ENCODE data around the gene ADAM12.
"Not testable (repeated sequence)": the region's sequence is repeated elsewhere in the genome, so short reads cannot be mapped to it uniquely, and the experiment has no call there.

ADAM12 gene

GRCh38 chr10:126196281-126196680 lies 192.0 kb downstream of the ADAM12 start:
- H3K27ac Mint-ChIP-seq (ENCODE audit: low read depth), result no peak overlapping the region
- H3K4me1 Mint-ChIP-seq, result no peaks in the 10 kb centered on the region
- no peak overlapping the region for H3K4me3 Mint-ChIP-seq
- H3K9me3 Mint-ChIP-seq, result peaks cover 9% of the 10 kb centered on the region
- H3K36me3 Mint-ChIP-seq (ENCODE audit: insufficient read depth), result peaks cover 2% of the 10 kb centered on the region
- H3K27me3 Mint-ChIP-seq, result no peaks in the 10 kb centered on the region
- ATAC-seq (replicated peaks; ENCODE audit: extremely low read depth, poor library complexity, severe bottlenecking), result no peak
- no peak for DNase-seq (ENCODE audit: low spot score in 2 of 2)

DNA sequence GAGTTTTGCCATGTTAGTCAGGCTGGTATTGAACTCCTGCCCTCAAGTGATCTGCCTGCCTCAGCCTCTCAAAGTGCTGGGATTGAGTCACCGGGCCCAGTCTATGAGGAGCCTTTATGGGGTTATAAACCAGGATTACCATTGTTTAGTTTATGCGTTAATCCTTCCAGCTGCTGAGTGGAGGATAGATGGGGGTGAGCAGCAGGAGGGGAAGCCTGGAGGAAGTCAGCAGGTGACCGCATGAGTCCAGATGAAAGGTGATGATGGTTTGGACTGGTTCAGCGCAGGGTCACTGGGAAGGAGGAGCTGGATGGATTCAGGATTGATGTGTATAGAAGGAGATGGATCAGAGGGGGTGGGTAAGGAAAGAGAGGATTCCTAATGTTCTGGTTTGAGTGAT lies 197.1 kb downstream of the ADAM12 start:
- H3K27ac Mint-ChIP-seq (ENCODE audit: low read depth), result no peak overlapping the region
- ATAC-seq (replicated peaks; ENCODE audit: extremely low read depth, poor library complexity, severe bottlenecking) (no peak), DNase-seq (ENCODE audit: low spot score in 2 of 2) (no peak)
- H3K4me1 Mint-ChIP-seq, result no peaks in the 10 kb centered on the region
- H3K4me3 Mint-ChIP-seq, result no peak overlapping the region
- H3K27me3 Mint-ChIP-seq, result no peaks in the 10 kb centered on the region
- H3K36me3 Mint-ChIP-seq (ENCODE audit: insufficient read depth), result peaks cover 2% of the 10 kb centered on the region
- peaks cover 6% of the 10 kb centered on the region for H3K9me3 Mint-ChIP-seq

DNA sequence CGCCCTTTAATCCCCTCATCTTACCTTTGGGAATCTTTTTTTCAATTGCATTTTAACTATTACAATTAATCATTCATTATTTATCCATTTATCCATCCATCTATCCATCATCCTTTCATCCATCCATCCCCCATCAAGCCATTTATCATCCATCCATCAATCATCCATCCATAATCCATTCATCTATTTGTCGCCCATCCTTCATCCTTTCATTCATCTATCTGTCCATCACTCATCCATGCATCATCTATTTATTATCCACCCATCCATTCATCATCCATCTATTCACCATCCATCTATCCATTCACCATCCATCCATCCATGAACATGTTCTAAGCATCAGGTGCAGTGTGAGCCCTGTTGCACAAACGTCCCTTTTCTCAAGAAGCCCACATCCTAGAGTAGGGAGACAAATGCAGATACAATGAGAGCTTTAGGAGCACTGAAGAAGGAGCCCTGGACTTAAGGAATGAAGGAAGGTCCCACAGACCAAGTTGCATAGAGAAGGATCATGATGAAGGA lies 199.5 kb downstream of the ADAM12 start:
- Mint-ChIP-seq H3K4me3 (no peak overlapping the region), H3K36me3 (ENCODE audit: insufficient read depth) (peaks cover 2% of the 10 kb centered on the region), H3K9me3 (peaks cover 6% of the 10 kb centered on the region), H3K27me3 (no peaks in the 10 kb centered on the region), H3K27ac (ENCODE audit: low read depth) (no peak overlapping the region), H3K4me1 (no peaks in the 10 kb centered on the region)
- no peak for DNase-seq (ENCODE audit: low spot score in 2 of 2)
- ATAC-seq (replicated peaks; ENCODE audit: extremely low read depth, poor library complexity, severe bottlenecking), result no peak

DNA sequence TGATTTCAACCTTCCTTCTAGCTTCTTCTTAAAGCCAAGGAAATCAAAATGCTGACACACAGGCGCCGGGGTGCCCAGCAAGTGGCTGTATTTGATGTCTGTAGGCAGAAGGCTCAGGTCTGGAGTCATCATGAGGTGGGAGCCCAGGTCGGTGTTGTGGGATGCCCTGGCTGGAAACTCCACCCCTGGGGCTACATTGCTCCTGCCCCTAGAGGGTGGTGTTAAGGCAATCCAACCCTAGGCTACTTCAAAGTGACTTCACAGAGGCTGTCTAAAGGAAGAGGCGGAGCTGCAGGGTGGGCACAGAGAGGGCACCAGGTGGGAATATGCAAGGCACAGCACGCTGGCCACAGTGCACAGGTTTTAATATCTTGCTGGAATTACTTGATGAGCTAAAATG lies 200.9 kb downstream of the ADAM12 start:
- Mint-ChIP-seq H3K36me3 (ENCODE audit: insufficient read depth) (peaks cover 2% of the 10 kb centered on the region), H3K4me1 (no peaks in the 10 kb centered on the region), H3K9me3 (peaks cover 6% of the 10 kb centered on the region), H3K27me3 (no peaks in the 10 kb centered on the region), H3K4me3 (no peak overlapping the region), H3K27ac (ENCODE audit: low read depth) (no peak overlapping the region)
- ATAC-seq (replicated peaks; ENCODE audit: extremely low read depth, poor library complexity, severe bottlenecking) (no peak), DNase-seq (ENCODE audit: low spot score in 2 of 2) (no peak)

DNA sequence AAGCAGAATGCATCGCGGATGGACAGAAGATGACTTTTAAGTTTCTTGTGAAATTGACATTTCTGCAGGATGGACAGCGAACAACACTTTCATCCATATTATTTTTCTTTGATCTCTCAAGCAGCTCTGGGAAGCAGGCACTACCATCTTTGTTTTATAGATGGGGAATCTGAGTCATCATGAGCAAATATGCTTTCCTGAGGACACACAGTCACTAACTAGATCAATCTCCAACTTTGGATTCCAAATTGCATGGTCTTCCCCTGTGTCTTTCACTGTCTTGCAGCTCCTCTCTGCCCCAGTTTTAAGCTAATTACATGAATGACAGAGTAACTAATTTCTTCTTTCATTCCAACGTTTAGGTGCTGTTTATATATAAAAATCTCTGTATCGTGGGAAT lies 201.5 kb downstream of the ADAM12 start:
- Mint-ChIP-seq H3K27me3 (no peaks in the 10 kb centered on the region), H3K9me3 (peaks cover 6% of the 10 kb centered on the region), H3K36me3 (ENCODE audit: insufficient read depth) (peaks cover 2% of the 10 kb centered on the region), H3K4me3 (no peak overlapping the region), H3K27ac (ENCODE audit: low read depth) (no peak overlapping the region), H3K4me1 (no peaks in the 10 kb centered on the region)
- ATAC-seq (replicated peaks; ENCODE audit: extremely low read depth, poor library complexity, severe bottlenecking) (no peak), DNase-seq (ENCODE audit: low spot score in 2 of 2) (no peak)

DNA sequence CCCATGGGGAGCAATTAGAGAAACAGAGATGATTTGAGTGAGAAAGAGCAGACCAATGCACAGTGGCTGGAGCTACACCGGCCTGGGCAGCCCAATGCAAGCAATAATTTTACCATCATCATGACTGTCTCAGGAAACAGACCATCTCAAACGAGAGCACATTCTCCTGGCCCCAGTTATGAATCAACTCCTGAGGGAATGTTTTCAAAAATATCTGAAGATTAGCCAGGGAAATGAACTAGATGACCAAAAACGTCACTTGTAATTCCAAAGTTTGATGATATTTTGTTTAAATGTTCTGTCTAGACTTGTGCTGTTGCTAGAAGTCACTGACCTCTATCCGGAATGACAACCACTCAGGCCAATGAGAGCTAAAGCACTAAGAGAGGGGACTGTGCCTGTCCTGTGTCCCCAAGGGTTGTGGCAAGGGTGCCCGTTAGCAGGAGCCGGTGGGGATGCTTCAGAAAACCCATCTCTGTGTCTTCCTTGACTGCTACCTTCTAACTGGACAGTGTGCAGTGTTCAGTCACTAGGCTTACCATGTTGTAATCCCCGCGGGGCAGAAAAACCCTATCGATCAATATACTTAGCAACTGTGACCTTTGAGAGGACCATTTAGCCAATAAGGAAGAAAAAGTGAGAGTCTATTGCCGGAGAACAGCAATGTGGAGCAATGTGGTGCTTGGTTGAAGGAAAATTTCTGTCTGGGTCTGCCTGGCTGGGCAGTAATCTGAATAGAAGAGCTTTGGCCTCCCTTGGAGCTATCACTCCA lies 202.4 kb downstream of the ADAM12 start:
- ATAC-seq (replicated peaks; ENCODE audit: extremely low read depth, poor library complexity, severe bottlenecking) (no peak), DNase-seq (ENCODE audit: low spot score in 2 of 2) (no peak)
- Mint-ChIP-seq H3K4me3 (no peak overlapping the region), H3K27me3 (no peaks in the 10 kb centered on the region), H3K4me1 (no peaks in the 10 kb centered on the region), H3K27ac (ENCODE audit: low read depth) (no peak overlapping the region), H3K9me3 (peaks cover 6% of the 10 kb centered on the region), H3K36me3 (ENCODE audit: insufficient read depth) (no peaks in the 10 kb centered on the region)

- Mint-ChIP-seq H3K4me1 (no peaks in the 10 kb centered on the region), H3K27me3 (no peaks in the 10 kb centered on the region), H3K4me3 (no peak overlapping the region), H3K9me3 (no peaks in the 10 kb centered on the region), H3K36me3 (ENCODE audit: insufficient read depth) (no peaks in the 10 kb centered on the region), H3K27ac (ENCODE audit: low read depth) (no peak overlapping the region)
- DNase-seq (ENCODE audit: low spot score in 2 of 2), result no peak
- no peak for ATAC-seq (replicated peaks; ENCODE audit: extremely low read depth, poor library complexity, severe bottlenecking)
Measured at GRCh38 chr10:126181626-126182025, 206.7 kb downstream of the ADAM12 start.

- Mint-ChIP-seq H3K27ac (ENCODE audit: low read depth) (no peak overlapping the region), H3K27me3 (no peaks in the 10 kb centered on the region), H3K9me3 (no peaks in the 10 kb centered on the region), H3K36me3 (ENCODE audit: insufficient read depth) (no peaks in the 10 kb centered on the region), H3K4me1 (no peaks in the 10 kb centered on the region), H3K4me3 (no peak overlapping the region)
- ATAC-seq (replicated peaks; ENCODE audit: extremely low read depth, poor library complexity, severe bottlenecking) (no peak), DNase-seq (ENCODE audit: low spot score in 2 of 2) (no peak)
Measured at GRCh38 chr10:126179637-126180036, 208.6 kb downstream of the ADAM12 start.

DNA sequence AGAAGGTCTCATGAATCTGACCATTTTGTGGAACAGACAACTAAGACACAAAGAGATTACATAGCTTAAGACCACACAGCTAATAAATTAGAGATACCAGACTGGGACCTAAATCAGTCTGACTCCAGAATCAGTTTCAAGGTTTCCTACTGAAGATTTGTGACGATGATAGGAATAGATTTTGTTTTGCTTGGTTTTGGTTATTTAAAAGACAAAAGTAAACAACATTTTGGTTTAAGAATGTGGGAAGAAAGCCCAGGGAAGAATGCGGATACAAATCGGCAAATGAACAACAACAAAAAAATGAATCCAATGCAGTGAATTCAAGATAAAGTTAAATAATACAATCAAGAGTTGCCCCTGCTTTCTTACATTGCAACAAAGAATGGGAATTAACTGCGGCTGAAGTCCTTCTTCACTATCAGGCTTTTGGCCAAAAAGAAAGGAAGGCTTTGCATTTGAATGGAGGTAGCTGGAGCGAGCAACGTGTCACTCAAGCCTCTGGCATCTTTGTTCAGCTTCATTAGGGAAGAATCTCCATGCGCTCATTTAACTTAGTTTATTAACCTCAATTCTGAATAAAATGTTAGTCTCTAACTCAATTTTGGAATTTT lies 210.8 kb downstream of the ADAM12 start:
- DNase-seq (ENCODE audit: low spot score in 2 of 2) (no peak), ATAC-seq (replicated peaks; ENCODE audit: extremely low read depth, poor library complexity, severe bottlenecking) (no peak)
- Mint-ChIP-seq H3K9me3 (no peaks in the 10 kb centered on the region), H3K4me1 (no peaks in the 10 kb centered on the region), H3K27me3 (no peaks in the 10 kb centered on the region), H3K4me3 (no peak overlapping the region), H3K27ac (ENCODE audit: low read depth) (no peak overlapping the region), H3K36me3 (ENCODE audit: insufficient read depth) (no peaks in the 10 kb centered on the region)

GRCh38 chr10:126175641-126176262 lies 212.5 kb downstream of the ADAM12 start:
- no peak for ATAC-seq (replicated peaks; ENCODE audit: extremely low read depth, poor library complexity, severe bottlenecking)
- Mint-ChIP-seq H3K27me3 (no peaks in the 10 kb centered on the region), H3K4me1 (no peaks in the 10 kb centered on the region), H3K9me3 (no peaks in the 10 kb centered on the region), H3K27ac (ENCODE audit: low read depth) (no peak overlapping the region), H3K36me3 (ENCODE audit: insufficient read depth) (no peaks in the 10 kb centered on the region), H3K4me3 (no peak overlapping the region)
- no peak for DNase-seq (ENCODE audit: low spot score in 2 of 2)

DNA sequence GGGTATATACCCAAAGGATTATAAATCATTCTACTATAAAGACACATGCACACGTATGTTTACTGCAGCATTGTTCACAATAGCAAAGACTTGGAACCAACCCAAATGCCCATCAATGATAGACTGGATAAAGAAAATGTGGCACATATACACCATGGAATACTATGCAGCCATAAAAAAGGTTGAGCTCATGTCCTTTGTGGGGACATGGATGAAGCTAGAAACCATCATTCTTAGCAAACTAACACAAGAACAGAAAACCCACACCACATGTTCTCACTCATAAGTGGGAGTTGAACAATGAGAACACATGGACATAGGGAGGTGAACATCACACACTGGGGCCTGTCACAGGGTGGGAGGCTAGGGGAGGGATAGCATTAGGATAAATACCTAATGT lies 215.5 kb downstream of the ADAM12 start:
- not testable (repeated sequence) for H3K9me3 Mint-ChIP-seq; H3K27me3 Mint-ChIP-seq; H3K36me3 Mint-ChIP-seq (ENCODE audit: insufficient read depth); H3K4me1 Mint-ChIP-seq; ATAC-seq (replicated peaks; ENCODE audit: extremely low read depth, poor library complexity, severe bottlenecking); H3K27ac Mint-ChIP-seq (ENCODE audit: low read depth); H3K4me3 Mint-ChIP-seq; DNase-seq (ENCODE audit: low spot score in 2 of 2)

DNA sequence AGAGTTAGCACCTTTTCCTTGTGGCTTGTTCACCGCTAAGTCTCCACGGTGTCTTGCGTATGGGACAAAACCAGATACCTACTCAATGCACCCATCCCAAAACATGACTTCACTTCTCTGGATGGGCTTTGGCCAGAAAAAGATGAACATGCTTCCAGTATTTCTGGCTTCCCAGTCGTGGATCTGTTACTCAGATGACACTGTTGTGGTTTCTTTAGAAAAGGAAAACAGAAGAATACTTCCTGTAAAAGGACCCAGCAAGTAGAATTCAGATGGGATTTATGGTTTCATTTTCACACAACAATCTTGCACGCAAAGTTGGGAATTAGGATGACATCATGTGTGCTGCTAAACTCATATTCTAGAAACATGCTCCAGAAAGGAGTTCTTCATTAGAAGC lies 216.7 kb downstream of the ADAM12 start:
- H3K4me3 Mint-ChIP-seq, result no peak overlapping the region
- DNase-seq (ENCODE audit: low spot score in 2 of 2), result no peak
- H3K4me1 Mint-ChIP-seq, result no peaks in the 10 kb centered on the region

GRCh38 chr10:126170776-126171175 lies 217.5 kb downstream of the ADAM12 start:
- Mint-ChIP-seq H3K36me3 (ENCODE audit: insufficient read depth) (no peaks in the 10 kb centered on the region), H3K9me3 (no peaks in the 10 kb centered on the region), H3K27ac (ENCODE audit: low read depth) (no peak overlapping the region), H3K4me3 (no peak overlapping the region), H3K27me3 (no peaks in the 10 kb centered on the region), H3K4me1 (no peaks in the 10 kb centered on the region)
- ATAC-seq (replicated peaks; ENCODE audit: extremely low read depth, poor library complexity, severe bottlenecking), result no peak
- no peak for DNase-seq (ENCODE audit: low spot score in 2 of 2)

More for the DNA sequence above, 216.7 kb downstream of the ADAM12 start:
- no peaks in the 10 kb centered on the region for H3K9me3 Mint-ChIP-seq
- no peaks in the 10 kb centered on the region for H3K36me3 Mint-ChIP-seq (ENCODE audit: insufficient read depth)
- no peak overlapping the region for H3K27ac Mint-ChIP-seq (ENCODE audit: low read depth)
- H3K27me3 Mint-ChIP-seq, result no peaks in the 10 kb centered on the region
- ATAC-seq (replicated peaks; ENCODE audit: extremely low read depth, poor library complexity, severe bottlenecking), result no peak

Data from central memory CD8-positive, alpha-beta T cell (primary cell).